Fibroblast of mammary gland (primary cell): ENCODE data around the gene ADSS1.

Experiments
- DNase-seq: peaks from one replicate; pipeline ENCODE4 v3.0.0-alpha.2; 2010; ENCODE audit warnings: low read depth
- H3K4me3 ChIP-seq: 2 replicates; pipeline ENCODE4 v1.5.1; 2011; ENCODE audit warnings: low read depth, mild to moderate bottlenecking, low read length, moderate library complexity; ENCODE audit not compliant: control insufficient read depth
- CTCF ChIP-seq: conservative IDR thresholded peaks from 2 replicates; pipeline ENCODE4 v1.5.1; 2011; ENCODE audit warnings: low read depth, low read length, inconsistent platforms; ENCODE audit not compliant: control insufficient read depth, insufficient read depth

ADSS1 gene

GRCh38 chr14:104722938-104723650 is 935 bp upstream of the ADSS1 start:
- no peak overlapping the region for H3K4me3 ChIP-seq
- DNase-seq = no peak

GRCh38 chr14:104724407-104724980 is 465 bp downstream of the ADSS1 start:
- peak; percentile 20 for DNase-seq
- H3K4me3 ChIP-seq = peak overlapping the region; percentile 4
- TF ChIP-seq CTCF = no peak

More at GRCh38 chr14:104722938-104723650, 935 bp upstream of the ADSS1 start:
- no peak for TF ChIP-seq CTCF

GRCh38 chr14:104724981-104725771 is 1.1 kb downstream of the ADSS1 start:
- DNase-seq = peak; percentile 28
- peak; percentile 33 for TF ChIP-seq CTCF
- no peak overlapping the region for H3K4me3 ChIP-seq

- H3K4me3 ChIP-seq = no peak overlapping the region
- no peak for DNase-seq
- no peak for TF ChIP-seq CTCF
Observed at GRCh38 chr14:104725772-104726548, 1.9 kb downstream of the ADSS1 start.

GRCh38 chr14:104726600-104727451 is 2.8 kb downstream of the ADSS1 start:
- DNase-seq = no peak
- no peak for TF ChIP-seq CTCF
- H3K4me3 ChIP-seq = no peak overlapping the region
